NCI-H2107 treated with DMSO at 0.1 percent for 48 hours (cell line): ENCODE results near the gene TIAL1.
"Not testable (repeated sequence)": the region's sequence is repeated elsewhere in the genome, so short reads cannot be mapped to it uniquely, and the experiment has no call there.

Experiments used
- DNase-seq: peaks from one replicate; lab custom pipeline; 2025; ENCODE audit not compliant: unreplicated experiment; lab: John Stamatoyannopoulos, UW

TIAL1 gene

DNA sequence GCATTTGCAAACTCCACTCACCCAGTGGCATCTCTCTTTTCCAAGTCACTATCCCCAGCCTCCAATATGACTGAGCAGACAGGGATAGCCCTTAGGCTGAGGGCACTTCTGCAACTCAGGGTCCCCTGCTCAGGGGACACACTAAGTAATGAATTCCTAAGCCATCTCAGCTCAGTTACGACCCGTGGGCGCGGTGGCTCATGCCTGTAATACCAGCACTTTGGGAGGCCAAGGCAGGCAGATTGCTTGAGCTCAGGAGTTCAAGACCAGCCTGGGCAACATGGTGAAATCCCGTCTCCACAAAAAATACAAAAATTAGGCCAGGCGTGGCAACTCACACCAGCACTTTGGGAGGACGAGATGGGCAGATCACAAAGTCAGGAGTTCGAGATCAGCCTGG is 64.5 kb downstream of the TIAL1 start:
- not testable (repeated sequence) for DNase-seq

GRCh38 chr10:119531067-119531466 is 65.7 kb downstream of the TIAL1 start:
- DNase-seq, result no peak

DNA sequence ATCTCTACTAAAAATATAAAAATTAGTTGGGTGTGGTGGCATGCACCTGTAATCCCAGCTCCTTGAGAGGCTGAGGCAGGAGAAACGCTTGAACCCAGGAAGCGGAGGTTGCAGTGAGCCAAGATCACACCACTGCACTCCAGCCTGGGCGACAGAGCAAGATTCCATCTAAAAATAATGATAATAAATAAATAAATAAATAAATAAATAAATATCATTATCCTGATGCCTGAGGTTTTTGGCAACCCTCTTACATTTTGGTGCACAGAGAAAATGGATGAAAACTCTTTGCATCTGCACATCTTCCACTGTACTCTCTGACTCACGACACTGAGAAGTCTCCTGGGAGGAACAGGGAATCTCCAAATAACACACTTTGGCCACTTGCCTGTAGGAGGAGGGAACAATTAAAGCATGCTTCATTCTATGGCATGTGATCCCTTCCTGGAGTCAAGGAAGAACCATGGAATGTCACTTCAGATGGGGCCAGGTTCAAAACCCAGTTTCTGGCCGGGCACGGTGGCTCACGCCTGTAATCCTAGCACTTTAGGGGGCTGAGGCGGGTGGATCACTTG is 68.0 kb downstream of the TIAL1 start:
- DNase-seq, result not testable (repeated sequence)

GRCh38 chr10:119526621-119527592 is 69.9 kb downstream of the TIAL1 start:
- DNase-seq, result no peak

GRCh38 chr10:119526149-119526548 is 70.6 kb downstream of the TIAL1 start:
- no peak for DNase-seq

- no peak for DNase-seq
Measured at GRCh38 chr10:119525116-119525515, 71.6 kb downstream of the TIAL1 start.

- no peak for DNase-seq
Measured at GRCh38 chr10:119524720-119525070, 72.1 kb downstream of the TIAL1 start.

DNA sequence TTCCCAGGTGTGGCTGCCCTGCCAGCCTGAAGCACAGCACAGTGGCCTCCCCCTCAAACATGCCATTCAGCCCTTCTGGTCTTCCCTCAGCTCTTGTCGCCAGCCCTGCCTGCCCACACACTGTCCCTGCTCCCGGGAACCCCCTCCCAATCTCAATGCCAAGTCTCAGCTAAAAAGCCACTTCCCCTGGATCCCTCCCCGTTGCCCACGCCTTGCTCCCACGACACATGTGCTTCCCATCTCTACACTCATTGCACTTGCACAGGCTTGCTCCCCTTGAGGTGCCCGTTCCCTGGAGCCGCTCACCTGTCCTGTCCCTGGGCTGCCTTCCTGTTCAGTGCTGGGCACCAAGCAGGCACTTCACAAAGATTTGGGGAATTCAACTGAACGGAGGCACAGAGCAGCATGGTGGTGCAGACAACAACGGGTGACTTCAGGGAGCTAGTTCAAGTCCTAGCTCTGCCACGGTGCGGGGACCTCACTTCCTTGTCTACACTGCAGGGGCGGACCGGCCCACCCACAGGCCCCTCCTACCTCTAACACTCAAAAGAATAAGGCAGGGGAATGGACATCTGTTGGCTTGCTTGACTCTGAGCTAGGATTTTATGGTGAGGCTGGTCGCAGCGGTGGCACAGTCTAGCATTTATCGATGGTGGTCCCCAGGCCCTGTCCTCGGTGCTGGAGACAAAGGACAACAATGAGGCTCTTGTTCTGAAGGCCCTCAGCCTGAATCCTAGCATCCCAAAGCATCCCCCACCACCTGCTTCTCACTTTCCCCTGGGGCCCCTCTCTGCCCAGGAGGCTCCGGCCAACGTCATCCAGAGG is 72.7 kb downstream of the TIAL1 start:
- no peak for DNase-seq
